Fibroblast of gingiva (primary cell): ENCODE data around the gene MYO6.
"Not testable (repeated sequence)": the region's sequence is repeated elsewhere in the genome, so short reads cannot be mapped to it uniquely, and the experiment has no call there.

Experiments used
- DNase-seq: peaks from one replicate; pipeline ENCODE4 v3.0.0-alpha.2; 2011; ENCODE audit warnings: low read depth

MYO6 gene

DNA sequence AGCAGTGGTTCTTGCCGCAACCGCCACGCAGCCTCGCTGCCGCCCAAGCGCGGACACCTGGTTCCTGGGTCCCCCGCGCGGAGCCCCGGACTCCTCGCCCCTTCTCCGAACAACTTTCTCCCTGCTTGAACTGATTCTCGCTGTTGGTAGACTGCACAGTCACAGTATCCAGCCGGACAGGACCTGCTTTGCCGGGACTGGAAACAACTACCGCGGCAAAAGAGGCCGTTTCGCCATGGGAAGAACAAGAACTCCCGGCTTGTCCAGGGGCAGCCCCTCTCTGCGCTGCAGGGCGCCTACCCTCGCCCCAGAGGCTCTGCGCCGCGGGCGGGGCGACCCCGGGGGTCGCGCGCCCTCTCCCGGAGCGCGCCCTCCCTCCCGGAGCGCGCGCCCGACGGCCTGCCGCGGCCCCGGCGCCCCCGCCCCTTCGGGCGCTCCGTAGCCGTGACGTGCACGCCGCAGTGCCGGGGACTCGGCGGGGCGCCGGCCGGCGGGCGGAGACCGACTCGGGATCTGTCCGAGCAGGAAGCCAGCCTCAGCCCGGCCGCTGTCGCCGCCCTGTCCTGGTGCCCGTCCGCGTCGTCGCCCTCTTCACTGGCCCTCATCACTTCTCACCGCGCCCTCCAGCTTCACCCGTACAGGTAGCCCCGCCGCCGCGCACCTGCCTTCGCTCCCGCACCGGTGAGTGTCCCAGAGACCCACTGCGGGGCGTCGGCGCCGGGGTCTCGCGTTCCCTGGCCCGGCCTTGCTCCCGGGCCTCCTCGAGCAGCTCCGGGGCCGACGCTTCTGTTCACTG lies at the start of gene MYO6:
Gene MYO6 (plus strand): TSS at position 497 of the 796 bp plus-strand sequence. CDS start 68,309 bp downstream, outside the sequence.
- peak; percentile 67 for DNase-seq

DNA sequence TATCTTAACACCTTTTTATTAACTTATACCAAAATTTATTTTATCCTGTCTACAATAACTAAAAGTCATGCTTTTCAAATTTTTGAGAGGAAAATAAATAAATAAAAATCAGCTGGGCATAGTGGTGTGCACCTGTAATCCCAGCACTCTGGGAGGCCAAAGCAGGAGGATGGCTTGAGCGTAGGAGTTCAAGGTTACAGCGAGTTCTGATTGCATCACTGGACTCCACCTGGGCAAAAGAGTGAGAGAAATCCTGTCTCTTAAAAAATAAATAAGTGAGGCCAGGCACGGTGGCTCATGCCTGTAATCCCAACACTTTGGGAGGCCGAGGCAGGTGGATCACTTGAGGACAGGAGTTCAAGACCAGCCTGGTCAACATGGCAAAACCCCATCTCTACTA lies 40.7 kb upstream of the MYO6 start:
- DNase-seq, result not testable (repeated sequence)

GRCh38 chr6:75711173-75711572 lies 37.9 kb upstream of the MYO6 start:
- DNase-seq, result no peak

GRCh38 chr6:75719133-75719532 lies 29.9 kb upstream of the MYO6 start:
- no peak for DNase-seq

DNA sequence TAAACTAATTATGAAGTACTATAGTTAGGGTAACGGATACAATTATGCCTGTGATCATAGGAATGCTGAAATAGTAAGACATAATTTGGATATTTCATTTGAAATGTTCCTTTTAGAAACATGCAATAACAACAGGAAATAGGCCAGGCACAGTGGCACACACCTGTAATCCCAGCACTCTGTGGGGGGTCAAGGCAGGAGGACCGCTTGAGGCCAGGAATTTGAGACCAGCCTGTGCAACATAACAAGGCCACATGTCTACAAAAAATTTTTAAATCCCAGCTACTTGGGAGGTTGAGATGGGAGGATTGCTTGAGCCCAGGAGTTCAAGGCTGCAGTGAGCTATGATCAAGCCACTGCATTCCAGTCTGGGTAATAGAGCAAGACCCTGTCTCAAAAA lies 25.7 kb upstream of the MYO6 start:
- no peak for DNase-seq

DNA sequence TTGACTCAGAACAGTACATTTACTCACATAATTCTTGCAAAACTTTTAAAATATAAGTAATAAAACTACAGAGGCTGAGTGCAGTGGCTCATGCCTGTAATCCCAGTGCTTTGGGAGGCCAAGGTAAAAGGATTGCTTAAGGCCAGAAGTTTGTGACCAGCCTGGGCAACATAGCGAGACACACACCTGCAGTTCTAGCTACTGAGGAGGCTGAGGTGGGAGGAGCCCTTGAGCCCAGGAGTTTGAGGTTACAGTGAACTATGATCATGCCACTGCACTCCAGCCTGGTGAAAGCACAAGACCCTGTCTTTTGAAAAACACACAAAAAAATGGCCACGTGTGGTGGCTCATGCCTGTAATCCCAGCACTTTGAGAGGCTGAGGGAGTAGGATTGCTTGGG lies 21.8 kb upstream of the MYO6 start:
- no peak for DNase-seq

DNA sequence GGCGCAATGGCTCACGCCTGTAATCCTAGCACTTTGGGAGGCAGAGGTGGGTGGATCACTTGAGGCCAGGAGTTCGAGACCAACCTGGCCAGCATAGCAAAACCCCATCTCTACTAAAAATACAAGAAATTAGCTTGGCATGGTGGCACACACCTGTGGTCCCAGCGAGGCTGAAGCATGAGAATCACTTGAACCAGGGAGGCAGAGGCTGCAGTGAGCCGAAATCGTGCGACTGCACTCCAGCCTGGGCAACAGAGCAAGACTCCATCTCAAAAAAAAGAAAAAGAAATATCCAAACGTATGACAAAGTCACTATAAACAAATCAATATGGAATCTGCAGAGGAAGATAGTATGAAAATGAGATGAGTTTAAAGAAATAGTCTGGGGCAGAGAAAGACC lies 18.0 kb upstream of the MYO6 start:
- DNase-seq, result not testable (repeated sequence)

DNA sequence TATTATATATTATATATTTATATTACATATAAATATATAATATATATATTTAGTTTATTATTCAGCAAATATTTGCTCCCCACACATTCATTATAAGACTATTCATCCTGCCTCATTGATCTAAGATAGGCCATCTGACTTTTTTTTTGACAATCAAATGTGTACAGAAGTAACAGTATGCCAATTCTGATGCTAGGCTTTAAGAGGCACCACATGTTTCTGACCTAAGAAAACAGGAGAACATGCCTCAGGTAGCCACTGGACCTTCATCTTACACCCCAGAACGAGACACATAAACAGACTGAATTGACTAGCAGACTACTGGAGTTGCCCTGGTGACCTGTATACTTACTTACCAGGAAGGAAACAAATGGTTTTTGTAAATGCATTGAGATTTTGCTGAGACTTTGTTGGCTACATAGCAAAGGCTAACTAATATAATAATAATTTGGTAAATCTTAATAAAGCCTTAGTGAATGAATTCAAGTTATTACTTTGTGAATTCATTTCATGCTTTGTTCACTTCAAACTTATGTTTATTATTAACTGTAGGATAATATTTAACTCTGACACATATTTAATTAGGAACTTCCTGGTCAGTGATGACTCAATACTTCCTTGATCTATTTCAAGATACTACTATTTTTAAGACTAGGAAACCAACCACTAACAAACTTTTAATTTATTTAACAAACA lies 13.4 kb upstream of the MYO6 start:
- DNase-seq, result peak; percentile 12

GRCh38 chr6:75743971-75744370 lies 5.1 kb upstream of the MYO6 start:
- no peak for DNase-seq

- DNase-seq, result no peak
Measured at GRCh38 chr6:75745404-75745803, 3.6 kb upstream of the MYO6 start.

DNA sequence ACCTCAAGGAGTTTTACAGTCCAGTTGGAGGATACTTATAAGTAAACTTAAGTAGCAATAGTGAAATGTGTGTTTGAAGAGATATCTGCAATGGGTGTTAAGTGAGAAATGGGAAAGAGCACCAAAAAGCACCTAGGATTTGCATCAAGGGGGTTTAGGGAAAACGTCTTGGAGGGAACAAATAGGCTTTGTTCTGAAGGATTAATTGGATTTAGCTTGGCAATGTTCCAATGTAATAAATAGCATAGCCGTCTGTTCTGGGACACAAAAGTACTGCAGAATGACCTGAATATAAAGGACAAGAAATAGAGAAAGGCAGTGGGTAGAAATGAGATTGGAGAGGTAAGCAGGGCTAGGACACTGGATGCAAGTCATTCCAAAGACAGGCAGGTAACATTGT lies 2.8 kb upstream of the MYO6 start:
- DNase-seq, result no peak

- no peak for DNase-seq
Measured at GRCh38 chr6:75747152-75747992, 1.7 kb upstream of the MYO6 start.

DNA sequence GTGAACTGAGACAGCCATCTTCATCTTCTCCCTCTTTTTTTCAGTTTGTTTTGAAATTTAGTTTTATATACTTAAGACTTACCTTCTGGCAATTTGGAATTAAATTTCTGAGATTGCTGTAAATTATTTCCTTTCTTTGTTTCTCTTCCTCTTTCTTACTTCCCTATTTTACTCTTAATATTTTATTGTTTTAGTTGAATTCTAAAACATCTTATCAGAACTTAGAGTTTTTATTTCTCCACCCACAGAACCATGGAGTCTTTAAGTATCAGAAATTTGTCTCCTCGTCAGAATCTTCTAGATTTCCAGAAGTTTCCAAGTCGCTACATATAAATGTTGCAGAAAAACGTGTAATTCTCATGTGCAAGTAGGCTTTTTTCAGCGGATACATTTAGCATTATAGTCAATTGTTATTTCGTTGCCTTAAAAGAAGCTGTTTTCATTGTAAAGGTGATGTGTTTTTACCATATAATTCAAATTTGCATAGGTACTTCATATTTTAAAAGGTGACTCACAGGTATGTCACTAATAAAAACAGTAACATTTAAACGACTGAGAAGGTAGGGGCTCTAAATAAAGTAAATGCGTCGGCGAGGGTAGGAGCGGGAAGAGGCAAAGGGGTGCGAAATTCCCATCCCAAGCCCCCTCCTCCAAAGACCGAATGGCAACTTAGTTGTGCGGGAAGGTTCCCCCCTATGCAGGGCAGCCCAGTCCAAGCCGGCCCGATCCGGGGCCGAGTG lies 866 bp upstream of the MYO6 start:
- DNase-seq, result no peak

DNA sequence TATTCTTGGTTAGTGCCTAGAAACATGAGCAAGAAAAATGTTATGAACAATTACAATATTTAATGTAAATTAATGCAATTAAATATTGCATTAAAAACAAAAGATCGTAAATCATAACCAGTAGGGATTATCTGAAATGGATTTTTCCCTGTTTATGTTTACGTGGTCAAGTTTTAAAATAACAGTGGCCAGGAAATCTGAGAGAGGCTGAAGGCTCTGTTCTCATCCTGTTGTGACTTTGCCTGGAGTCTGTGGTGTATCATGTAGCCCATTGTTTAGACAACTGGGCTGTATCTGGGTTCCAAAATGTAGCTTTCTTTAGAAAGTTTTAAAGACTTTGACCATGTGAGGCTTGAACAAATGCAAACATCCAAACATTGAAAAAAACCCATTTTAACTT lies 2.4 kb downstream of the MYO6 start:
- DNase-seq, result peak; percentile 74

- DNase-seq, result no peak
Measured at GRCh38 chr6:75752365-75752764, 3.3 kb downstream of the MYO6 start.

DNA sequence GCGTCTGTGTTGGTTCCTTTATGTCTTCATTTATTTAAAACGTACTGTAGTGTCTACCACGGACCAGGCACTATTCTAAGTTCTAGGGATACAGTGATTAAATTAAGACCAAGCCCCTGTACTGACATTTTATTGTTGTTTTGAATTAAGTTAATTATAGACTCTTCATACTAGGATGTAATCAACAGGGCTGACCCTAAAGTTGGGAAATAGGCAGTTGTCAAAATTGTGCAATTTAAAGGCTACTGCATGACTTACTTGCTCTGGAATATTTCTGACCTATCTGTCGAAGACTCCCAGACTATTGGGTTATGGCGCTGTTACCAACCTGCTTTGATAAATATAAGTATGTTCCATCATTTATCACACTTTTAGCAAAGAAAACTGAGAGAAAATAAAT lies 6.7 kb downstream of the MYO6 start:
- DNase-seq, result peak; percentile 16

GRCh38 chr6:75757295-75757694 lies 8.3 kb downstream of the MYO6 start:
- no peak for DNase-seq

GRCh38 chr6:75758061-75758460 lies 9.0 kb downstream of the MYO6 start:
- no peak for DNase-seq

- DNase-seq, result no peak
Measured at GRCh38 chr6:75759207-75759606, 10.2 kb downstream of the MYO6 start.

DNA sequence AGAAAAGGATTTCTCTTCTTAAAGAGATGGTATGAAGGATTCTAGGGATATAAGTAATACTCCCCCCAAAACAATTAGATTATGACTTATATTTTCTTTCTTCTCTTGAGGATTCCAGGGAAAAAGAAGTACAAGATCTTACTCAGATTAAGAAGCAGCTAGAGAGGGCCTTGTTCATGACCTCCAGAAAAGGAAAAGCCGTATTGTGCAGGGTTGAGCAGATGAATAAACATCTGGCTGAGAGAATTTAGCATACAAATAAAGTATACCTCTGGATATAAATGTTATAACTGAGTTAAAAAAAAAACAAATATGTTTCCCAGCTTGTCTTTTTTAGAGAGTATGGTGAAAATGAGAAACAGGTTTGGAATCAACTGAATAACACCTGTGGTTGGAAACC lies 11.3 kb downstream of the MYO6 start:
- DNase-seq, result no peak

DNA sequence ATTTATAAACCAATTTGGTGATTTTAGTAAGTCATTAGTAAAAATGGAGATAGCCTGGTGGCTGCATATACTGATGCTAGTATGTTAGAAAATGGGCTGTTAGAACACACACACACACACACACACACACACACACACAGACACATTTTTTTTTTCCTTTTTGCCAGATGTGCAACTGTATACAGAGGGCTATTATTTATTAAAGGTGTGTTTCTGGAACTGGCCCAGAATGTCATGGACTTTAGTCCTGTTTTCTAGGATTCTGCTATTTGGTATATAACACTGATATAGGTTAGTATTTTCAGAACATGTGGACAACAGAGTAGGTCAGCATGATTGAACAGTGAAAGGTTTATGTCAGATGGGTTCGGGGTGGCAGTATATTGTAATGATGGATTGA lies 12.4 kb downstream of the MYO6 start:
- no peak for DNase-seq

DNA sequence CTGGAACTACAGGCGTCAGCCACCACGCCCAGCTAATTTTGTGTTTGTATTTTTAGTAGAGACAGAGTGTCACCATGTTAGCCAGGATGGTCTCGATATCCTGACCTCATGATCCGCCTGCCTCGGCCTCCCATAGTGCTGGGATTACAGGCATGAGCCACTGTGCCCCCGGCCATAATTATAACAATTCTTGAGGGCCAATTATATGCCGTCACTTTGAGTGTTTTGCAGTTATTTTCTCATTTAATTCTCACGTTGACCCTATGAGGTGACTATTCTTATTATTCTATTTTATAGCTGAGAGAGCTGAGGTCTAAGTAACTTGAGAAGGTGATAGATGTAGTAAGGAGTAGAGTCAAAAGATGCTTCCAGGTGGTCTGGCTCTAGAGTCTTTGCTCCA lies 13.0 kb downstream of the MYO6 start:
- DNase-seq, result no peak
